ENCODE results near the gene ATP10D. TPM values are rescaled to one million over a fixed set of nuclear protein-coding genes. Genes with fewer than 3 reads are reported as not detected.

ATP10D gene
- total and polyA plus RNA-seq, 9 of the 15 experiments (the other 6 are each of a cell fraction or from before 2014, with no cell fraction given), result 0.10 to 0.36 (median 0.19) TPM; not detected in 1

- TF ChIP-seq ZNF274 (IDR thresholded peaks at IDR 0.05; ENCODE audit: borderline replicate concordance, low read depth, low read length) (no peak), BCLAF1 (IDR thresholded peaks at IDR 0.05; ENCODE audit: borderline replicate concordance in 1 of 2, control insufficient read depth in 1 of 2, low read depth in 2 of 2, low read length in 1 of 2) (no peak), IRF9 (tag; IDR thresholded peaks at IDR 0.05) (no peak), HEY1 (CRISPR knock-in tag; IDR thresholded peaks at IDR 0.05; ENCODE audit: borderline replicate concordance) (no peak), MCM3 (IDR thresholded peaks at IDR 0.05) (no peak), KDM1A (IDR thresholded peaks at IDR 0.05) (no peak), CHD1 (IDR thresholded peaks at IDR 0.05; ENCODE audit: low read length) (no peak), DIDO1 (tag; IDR thresholded peaks at IDR 0.05; ENCODE audit: low read depth) (peak; percentile 48; the same call in 1 of the 2 replicates), KLF1 (tag; IDR thresholded peaks at IDR 0.05) (peak; percentile 83; the same call in 1 of the 2 replicates), UBTF (IDR thresholded peaks at IDR 0.05; ENCODE audit: borderline replicate concordance in 1 of 2, low read depth in 2 of 2, low read length in 2 of 2) (peak; percentile 62 to 72; a peak in 2 of 4 replicates), L3MBTL2 (IDR thresholded peaks at IDR 0.05) (peak; percentile 93), GATA2 (CRISPR knock-in tag; IDR thresholded peaks at IDR 0.05) (no peak), SREBF1 (IDR thresholded peaks at IDR 0.05; ENCODE audit: borderline replicate concordance, low read depth, low read length) (no peak), ATF2 (CRISPR knock-in tag; IDR thresholded peaks at IDR 0.05) (no peak), MCM7 (IDR thresholded peaks at IDR 0.05) (no peak), RCOR1 (IDR thresholded peaks at IDR 0.05; ENCODE audit: borderline replicate concordance in 1 of 2, low read depth in 2 of 2, low read length in 2 of 2) (peak in 1 of 2 experiments; percentile 78; a peak in 1 of 4 replicates), RHOXF2B (CRISPR knock-in tag; conservative IDR thresholded peaks at IDR 0.05) (no peak), TAF15 (IDR thresholded peaks at IDR 0.05; ENCODE audit: low read depth, low read length) (no peak), ZNF146 (CRISPR knock-in tag; IDR thresholded peaks at IDR 0.05; ENCODE audit: unreplicated experiment) (no peak)
These were observed 21.7 kb upstream of the ATP10D start, which contains the start of gene COMMD8 (continued) for GRCh38 chr4:47463235-47463956.
